Activated CD8-positive, alpha-beta memory T cell treated with anti-CD3 and anti-CD28 coated beads, Interleukin-2, amount 50 U/mL, for 48 hours (primary cell): ENCODE results near the gene MIPOL1.

ENCODE experiments used
- DNase-seq: peaks from one replicate; pipeline ENCODE4 v3.0.0-alpha.2; 2020

Gene MIPOL1

DNA sequence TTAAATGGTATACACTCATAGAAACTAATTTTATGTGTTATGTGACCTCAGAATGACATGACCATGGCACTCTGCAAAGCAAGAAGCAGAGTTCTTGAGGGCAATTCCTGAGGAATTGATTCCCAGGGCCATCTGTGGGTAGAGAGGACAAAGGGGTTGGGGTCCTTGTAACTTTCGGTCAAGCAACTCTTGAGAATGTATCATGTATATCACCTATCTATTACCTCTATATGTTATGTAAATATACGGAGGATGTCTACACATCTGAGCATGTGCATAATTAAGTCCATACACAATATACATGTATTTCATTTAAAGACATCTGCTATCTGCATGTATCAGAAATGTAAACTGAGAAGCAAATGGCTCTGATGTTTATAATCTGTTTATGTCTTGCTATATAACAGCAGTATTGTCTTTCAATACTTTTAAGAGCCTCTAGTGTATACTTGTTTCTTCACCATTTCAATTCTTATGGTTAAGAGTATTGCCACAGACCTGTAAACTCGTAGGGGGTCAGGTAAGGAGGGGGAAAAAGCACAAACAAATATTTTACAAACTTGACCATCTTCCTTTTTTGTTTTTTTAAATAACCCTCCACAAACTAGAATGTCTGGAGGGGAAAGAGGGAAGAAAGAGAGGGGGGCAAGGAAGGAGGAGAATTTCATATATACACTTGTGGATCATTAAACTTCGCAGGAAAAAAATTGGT lies 392.8 kb downstream of the MIPOL1 start:
- no peak for DNase-seq

- no peak for DNase-seq
Measured at GRCh38 chr14:37591311-37591940, 393.7 kb downstream of the MIPOL1 start.

GRCh38 chr14:37591941-37592481 lies 394.3 kb downstream of the MIPOL1 start:
- no peak for DNase-seq

GRCh38 chr14:37592482-37593408 lies 395.0 kb downstream of the MIPOL1 start:
- DNase-seq, result no peak

DNA sequence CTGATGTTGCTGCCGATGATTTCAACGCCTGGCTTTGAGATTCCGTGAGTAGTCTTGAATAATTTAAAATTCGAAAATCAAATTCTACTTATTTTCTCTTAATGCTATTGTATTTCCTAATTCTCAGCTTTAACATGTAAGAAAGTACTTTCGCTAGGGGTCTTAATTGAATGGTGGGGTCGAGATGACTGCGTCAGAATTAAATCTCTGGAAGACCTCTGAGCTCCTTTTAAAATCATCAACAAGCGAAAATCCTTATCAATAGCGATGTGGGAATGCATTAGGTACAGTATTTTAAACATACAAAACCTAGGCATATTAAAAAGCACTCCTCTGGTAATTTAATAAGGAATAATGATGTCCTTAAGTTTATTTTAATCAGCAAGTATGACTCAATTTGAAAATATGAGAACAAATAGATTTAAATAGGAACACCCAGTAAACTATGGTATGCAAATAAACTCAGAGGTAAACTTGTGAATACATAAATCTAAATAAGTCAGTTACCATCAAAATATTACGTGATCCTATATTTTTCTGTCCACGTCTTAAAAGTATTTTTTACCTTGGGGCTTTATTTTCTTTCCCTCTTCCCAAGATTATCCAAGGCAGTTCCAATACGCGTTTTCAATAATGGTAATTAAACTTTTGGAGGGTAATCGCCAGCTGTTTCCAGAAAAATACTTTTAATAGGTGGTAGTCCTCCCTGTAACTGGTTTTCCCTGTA lies 395.9 kb downstream of the MIPOL1 start:
- DNase-seq, result no peak

DNA sequence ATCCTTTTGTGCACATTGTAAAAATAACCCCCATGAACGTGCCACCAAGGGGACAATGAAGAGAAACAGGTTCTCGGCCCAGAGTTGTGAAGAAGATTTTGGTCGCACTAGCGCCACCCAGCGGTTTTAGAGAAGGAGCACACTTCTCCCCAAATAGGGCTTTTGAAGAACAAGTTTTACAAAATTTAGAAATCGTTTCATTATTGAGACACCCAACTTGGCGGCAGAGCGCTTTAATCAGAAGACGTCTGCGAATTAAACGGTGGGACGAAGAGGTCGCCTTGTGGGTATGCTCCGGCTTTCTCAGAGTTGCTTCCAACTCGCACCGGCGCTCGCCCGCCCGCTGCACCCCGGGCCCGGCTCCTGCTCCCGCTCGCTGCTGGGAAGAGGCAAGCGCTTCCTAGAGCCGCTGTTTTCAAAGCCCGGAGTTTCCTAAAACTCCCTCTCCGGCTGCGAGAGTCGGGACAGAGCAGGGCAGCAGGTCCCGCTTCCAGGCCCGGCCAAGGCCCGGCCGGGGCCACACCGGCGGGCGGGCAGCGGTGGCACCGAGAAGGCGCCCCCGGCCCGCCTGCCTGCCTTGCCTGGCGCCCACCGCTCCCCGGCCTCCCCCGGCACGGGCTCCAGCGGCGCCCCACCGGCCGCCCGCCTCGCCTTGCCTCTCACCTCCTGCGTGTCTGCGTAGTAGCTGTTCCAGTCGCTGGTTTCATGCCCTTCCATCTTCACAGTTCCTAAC lies 396.7 kb downstream of the MIPOL1 start:
- DNase-seq, result peak; percentile 68

DNA sequence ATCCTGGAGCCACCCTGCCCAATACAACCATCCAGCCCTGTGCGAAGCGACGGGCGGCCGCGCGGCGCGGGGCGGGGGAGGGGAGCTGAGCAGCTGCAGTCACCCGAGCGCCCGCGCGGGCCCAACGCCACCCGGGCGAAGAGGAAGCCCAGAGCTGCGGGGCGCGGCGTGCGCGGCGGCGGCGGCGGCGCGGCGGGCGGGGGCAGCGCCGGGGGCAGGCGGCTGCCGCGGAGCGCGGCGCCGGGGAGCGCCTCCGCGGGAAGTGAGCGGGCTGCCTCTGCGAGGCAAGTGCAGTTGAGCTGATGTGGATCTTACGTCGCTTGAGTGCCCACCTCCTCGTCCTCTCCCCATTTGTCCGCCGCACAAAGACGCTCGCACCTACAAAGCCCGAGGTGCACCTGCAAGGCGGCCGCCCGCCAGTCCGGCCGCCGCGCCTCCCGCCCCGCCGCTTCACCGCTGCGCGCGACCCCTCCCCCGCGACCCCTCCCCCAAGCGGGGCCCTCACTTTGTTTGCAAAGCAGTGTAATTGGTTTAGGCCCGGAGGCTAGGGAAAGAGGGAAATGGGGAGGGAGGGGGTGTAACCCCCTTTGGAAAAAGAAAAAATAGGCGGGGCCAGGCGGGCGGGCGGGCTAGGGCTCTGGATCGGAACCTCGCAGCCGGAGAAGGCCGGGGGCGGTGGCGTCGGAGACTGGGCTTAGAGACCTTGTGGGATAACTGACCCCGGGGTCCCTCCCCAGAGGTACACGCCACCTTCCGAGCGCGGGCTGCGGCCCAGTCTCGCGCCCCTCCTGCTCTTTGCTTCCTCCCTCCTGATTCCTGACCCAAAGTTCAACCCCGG lies 397.5 kb downstream of the MIPOL1 start, which contains the start of the genes FOXA1 and TTC6:
TSS of gene FOXA1 (minus strand) at position 279 of the 838 bp plus-strand sequence. CDS start at position 2, 277 bp downstream.
TSS of gene TTC6 (plus strand) at position 659 of the 838 bp plus-strand sequence. CDS start 26,436 bp downstream, outside the sequence.
- DNase-seq, result peak; percentile 51

GRCh38 chr14:37595809-37596621 lies 398.3 kb downstream of the MIPOL1 start:
- DNase-seq, result peak; percentile 80

DNA sequence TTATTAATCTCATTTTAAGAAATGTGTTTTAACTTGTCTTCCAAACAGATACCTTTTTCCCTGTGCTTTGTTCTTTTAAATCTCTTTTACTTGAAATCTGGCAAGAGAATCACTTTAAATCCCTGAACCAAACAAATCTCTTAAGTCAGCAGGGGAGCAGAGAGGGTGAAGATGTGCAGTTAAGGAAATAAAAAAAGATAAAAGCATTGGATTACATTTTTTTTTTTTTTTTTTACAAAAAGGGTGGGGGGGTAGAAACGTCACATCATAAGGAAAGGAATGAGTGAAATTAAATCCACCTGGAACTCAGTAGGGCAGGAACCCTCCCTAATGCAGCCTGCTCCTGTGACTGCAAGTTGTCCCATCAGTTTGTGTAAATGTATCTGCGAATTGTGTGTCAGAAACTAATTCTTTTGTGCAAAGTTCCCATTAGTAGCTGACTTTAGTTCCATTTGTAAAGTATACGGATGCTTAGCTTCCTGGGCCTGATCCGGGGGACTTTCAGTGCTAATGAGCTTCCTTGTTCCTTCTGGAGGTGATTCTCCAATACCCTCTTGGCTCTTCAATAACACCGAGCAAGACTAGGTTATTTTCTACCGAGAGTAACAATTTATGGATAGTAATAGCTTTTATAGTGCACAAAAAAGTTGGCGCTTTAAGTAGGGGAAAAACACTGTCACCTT lies 399.2 kb downstream of the MIPOL1 start:
- DNase-seq, result no peak

DNA sequence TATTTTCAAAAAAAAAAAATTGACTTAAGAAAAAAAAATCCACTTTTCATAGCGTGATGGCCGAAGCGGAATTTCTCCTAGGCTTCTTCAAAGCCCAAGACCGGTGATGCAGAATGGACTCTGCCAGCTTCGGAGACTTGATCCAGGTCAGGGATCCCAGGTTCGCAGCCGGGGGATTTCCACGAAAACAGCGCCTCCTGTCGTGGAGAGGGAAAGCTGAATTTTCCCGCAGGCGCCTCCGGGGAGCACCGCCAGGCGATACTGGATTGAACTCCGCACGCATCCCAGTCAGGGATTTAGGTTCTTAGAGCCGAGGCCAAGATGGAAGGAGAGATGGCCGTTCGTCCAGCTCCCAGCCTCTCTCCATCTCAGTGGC lies 399.8 kb downstream of the MIPOL1 start:
- DNase-seq, result no peak

DNA sequence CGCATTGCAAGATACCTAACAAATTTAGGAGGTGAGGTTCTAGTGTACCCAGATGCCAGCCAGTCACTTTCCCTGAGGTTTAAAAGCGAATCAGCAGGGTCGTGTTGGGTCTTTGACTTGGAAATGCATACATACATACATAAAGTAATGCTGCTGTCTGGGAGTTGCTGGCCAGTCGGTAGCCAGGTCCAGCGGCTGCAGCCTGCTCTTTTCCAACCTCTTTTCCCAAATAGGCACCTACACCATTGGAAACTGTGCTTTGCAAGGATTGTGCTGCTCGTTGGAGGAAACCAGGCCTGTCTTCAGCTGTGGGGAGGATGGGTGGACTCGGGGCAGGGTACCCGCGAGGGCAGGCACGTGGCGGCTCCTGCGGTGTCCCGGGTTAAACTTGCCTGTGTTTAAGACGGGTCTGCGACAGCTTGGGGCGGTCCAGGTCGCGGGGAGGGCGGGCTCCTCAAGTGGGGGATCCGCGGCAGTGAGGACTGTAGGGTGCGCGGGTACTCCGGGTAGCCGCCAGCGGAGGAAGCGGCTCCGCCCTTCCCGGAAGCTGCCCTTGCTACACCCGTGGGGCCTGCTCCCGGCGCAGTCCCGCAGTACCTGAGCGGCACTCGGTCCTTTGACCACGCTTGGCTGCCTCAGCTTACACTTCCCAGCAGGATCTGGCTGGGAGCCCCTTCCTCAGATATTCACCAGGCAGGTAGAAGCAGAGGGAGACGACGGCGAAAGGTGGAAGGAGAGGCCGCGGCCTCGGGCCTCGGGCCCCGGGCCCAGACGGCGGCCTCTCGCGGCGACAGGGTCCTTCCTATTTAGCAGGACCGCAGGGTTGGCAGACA lies 400.4 kb downstream of the MIPOL1 start:
- no peak for DNase-seq

DNA sequence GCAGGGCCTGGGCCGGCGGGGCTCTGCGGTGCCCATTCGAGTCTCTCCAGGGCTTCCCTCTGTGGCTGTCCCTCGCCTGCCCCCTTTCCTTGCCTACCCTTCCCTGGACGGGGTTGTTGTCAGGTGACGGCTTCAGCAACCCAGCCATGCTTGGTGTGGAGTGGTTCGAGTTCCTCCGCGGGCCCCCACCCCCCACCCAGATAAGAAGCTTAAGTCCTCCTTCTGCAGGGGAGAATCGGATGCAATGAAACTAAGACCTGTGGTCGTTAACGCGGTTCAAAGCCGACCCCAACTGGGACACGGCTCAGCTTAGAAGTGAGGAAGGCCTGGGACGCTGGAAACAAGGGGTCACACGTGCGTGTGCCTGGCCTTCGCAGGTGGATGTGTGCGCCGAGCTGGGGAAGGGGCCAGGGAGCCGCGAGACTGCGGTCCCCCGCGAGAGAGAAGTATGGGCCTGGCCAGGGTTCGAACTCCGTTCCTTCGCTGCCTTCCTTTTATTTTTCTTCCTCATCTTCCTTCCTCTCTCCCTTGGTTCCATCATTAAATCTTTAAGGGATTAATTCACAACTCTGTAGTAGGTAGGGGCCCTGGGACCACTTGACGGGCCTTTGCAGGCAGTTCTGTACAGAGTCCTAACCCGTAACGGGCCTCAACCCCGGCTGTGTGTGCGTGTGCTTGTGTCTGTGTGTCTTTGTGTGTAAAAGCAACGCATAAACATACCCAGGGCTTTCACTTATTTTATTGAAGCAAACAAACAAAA lies 401.2 kb downstream of the MIPOL1 start:
- no peak for DNase-seq

- DNase-seq, result no peak
Measured at GRCh38 chr14:37599507-37600368, 402.0 kb downstream of the MIPOL1 start.

DNA sequence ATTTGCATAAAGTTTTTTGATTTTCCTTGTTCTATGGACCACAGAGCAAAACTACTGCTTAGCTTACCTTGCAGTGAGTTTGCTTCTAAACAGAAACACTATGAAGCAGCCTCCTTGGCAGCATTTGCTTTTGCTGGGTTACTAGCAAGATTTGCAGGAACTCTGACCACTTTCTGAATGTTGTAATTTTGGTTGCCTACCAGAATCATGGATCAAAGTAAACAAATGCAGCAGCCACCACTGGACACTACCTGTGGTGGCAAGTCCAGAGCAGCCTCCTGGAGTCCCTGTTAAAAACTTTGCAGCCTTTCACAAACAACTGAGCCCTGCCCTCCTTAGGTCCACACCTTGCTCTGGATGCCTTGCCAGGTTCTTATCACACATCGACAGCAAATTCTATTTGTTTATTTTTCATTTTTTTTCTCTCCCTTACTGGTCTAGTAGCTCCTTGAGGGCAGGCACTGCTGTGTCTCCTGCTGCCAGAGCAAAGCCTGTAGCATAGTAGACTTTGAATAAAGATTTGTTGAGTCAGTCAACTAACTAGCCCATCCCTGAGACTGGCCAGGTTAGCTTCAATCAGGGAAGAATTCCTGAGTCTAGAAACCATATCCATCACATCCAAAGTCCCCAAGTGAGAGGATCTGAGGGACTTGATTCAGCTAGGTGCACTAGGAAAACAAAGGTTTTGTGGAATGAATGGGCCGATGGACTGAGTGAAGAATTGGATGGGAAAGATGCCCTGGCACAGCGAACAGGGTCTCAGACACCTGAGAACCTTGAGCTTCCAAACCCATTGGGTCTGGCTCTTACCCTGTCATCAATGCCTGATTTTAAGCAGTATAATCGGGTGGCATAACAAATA lies 403.4 kb downstream of the MIPOL1 start:
- no peak for DNase-seq

DNA sequence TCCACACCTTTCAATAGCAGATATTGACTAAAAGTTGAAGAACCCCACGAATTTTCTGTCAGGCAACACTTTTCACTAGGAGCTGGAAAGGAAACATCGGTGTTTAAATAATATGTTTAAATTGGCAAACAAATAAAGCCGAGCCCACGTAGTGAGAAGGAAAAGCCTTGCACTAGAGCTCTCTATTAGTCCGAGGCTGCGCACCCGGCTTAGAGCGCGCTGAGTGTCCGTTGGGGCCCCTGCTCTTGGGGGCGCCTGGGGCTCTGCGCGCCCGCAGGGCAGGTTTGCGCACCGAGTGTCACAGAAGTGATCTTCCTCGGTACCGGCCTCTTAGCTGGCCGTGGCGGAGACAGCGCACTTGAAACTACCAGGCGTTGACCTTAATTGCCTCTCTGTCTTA lies 404.1 kb downstream of the MIPOL1 start:
- DNase-seq, result no peak
